Esophagus (tissue), 2 donors: ENCODE measurements around the gene VAMP5. TPM values are rescaled to one million over a fixed set of nuclear protein-coding genes. Genes with fewer than 3 reads are reported as not detected.
"Not testable (repeated sequence)": the region's sequence is repeated elsewhere in the genome, so short reads cannot be mapped to it uniquely, and the experiment has no call there.

Experiments
- H3K27ac ChIP-seq, 2 donors: one replicate each; pipeline ENCODE4 v1.5.1; 2013; ENCODE audit warnings: low read depth in 2 of 2, mild to moderate bottlenecking in 2 of 2, inconsistent platforms in 1 of 2, low read length in 1 of 2, moderate library complexity in 1 of 2
- H3K27me3 ChIP-seq, 2 donors: one replicate each; pipeline ENCODE4 v1.6.1; 2013; ENCODE audit warnings: low read length in 2 of 2, control low read depth in 1 of 2, mild to moderate bottlenecking in 1 of 2; ENCODE audit not compliant: insufficient read depth in 2 of 2, control insufficient read depth in 1 of 2
- H3K36me3 ChIP-seq, 2 donors: one replicate each; pipeline ENCODE4 v1.6.1; 2013; ENCODE audit warnings: low read length in 1 of 2; ENCODE audit not compliant: control insufficient read depth in 2 of 2, insufficient read depth in 2 of 2
- H3K4me1 ChIP-seq, 2 donors: one replicate each; pipeline ENCODE4 v1.6.1; 2013; ENCODE audit warnings: low read length in 1 of 2; ENCODE audit not compliant: control insufficient read depth in 2 of 2, insufficient read depth in 2 of 2
- H3K4me3 ChIP-seq, 2 donors: one replicate each; pipeline ENCODE4 v1.5.1; 2013; ENCODE audit warnings: low read length in 2 of 2, mild to moderate bottlenecking in 2 of 2, low read depth in 1 of 2, moderate library complexity in 1 of 2
- H3K9me3 ChIP-seq, 2 donors: one replicate each; pipeline ENCODE4 v1.6.1; 2013; ENCODE audit warnings: mild to moderate bottlenecking in 2 of 2, low read depth in 1 of 2, low read length in 1 of 2, moderate library complexity in 1 of 2; ENCODE audit not compliant: control insufficient read depth in 2 of 2, insufficient read depth in 1 of 2
- WGBS, 2 donors: extraction: QIAGEN DNeasy Blood & Tissue Kit; methylation state at CpG; one replicate each; pipeline ENCODE4 v1.1.7; 2013; 5-methylcytosine and 5-hydroxymethylcytosine counted together
- polyA plus RNA-seq, 2 donors: library from polyadenylated mRNA; stranded (reverse); fragments of 200-250 nt; gene quantifications; one replicate each; pipeline ENCODE4 v1.2.3, GENCODE V29; 2013
- donor health status: healthy with polysubstance abuse.
- donor health status: Bipolar disorder and iron deficiency.

Gene VAMP5
- polyA plus RNA-seq, 2 donors, result 19.5 to 39.6 TPM

DNA sequence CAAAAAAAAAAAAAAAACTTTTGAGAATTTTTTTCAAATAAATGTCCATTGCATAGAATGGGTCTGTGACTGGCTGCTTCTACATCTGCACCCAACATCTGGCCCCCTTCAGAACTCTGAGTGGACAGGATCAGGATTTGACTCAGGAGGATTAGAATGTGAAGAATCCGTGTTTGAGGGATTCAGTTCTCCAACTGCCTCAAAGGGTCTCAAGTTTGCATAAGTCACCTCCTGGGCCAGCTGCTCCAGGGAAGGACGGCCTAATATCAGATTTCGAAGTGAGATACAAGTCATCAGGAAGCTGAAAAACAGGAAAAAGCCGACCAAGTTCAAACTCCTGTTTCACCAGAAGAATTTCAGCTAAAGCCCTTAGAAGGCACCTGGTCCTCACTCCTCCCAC lies 34.4 kb upstream of the VAMP5 start:
- Histone ChIP-seq H3K36me3 (peaks cover 18 to 21% of the 10 kb centered on the region in 2 donors), H3K27me3 (no peaks in the 10 kb centered on the region), H3K27ac (peak overlapping the region in 1 of 2 donors; percentile 26), H3K4me1 (no peaks in the 10 kb centered on the region), H3K9me3 (no peaks in the 10 kb centered on the region), H3K4me3 (no peak overlapping the region)
- WGBS, 2 donors, result 52 to 60% methylated on average over 4 of the region's 4 CpGs

GRCh38 chr2:85550486-85550885 lies 33.7 kb upstream of the VAMP5 start:
- no peaks in the 10 kb centered on the region for H3K4me1 ChIP-seq
- H3K4me3 ChIP-seq, result no peak overlapping the region
- 85 to 88% methylated on average over 10 of the region's 10 CpGs for WGBS, 2 donors
- no peaks in the 10 kb centered on the region for H3K9me3 ChIP-seq
- no peak overlapping the region for H3K27ac ChIP-seq
- peaks cover 21 to 23% of the 10 kb centered on the region in 2 donors for H3K36me3 ChIP-seq
- H3K27me3 ChIP-seq, result no peaks in the 10 kb centered on the region

DNA sequence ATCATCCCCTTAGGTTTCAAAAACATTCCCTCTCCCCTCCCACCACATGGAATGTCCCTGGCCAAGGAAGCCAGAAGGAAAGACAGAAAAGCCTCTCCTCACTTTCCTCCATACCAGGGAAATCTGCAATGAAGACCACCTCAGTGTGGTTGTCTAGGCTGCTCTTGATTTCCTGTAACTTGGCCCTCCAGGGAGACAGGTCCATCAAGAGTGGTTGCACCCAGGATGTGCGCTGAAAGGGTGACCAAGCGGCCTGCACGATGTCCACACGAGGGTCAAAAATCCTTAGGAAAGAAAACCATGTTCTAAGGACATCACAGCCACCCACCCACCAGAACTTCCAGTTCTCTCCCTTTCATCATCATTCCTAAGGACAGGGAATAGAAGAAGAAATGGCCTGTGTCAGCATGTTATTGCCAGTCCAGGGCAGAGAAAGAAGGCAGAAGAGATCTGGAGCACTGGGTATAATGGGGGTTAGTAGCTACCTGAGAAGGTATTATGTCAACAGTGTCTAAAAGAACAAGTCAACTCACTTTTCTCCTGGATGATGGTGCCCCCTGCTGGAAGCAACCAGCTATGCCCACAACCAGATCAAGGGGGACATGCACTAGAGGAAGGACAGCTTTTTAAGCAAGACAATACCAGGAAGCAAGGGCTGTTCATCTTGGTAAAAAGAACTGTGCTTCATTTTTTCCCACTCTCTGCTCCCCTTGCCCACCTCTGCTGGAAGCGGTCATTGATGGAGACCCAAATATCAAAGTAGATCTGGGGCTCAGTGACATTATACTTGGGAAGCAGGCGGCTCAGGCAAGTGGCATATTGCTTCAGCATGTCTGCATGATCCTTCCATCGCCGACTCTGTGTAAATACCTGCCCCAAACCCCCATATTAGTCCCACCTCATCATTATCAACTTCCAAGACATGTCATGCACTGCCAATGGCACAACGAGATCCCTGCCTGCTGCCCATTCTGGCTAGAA lies 32.2 kb upstream of the VAMP5 start:
- Histone ChIP-seq H3K27me3 (no peaks in the 10 kb centered on the region), H3K4me3 (no peak overlapping the region), H3K36me3 (peaks cover 21% of the 10 kb centered on the region in 2 donors), H3K27ac (no peak overlapping the region), H3K9me3 (no peaks in the 10 kb centered on the region), H3K4me1 (no peaks in the 10 kb centered on the region)
- WGBS, 2 donors, result 66 to 69% methylated on average over 9 of the region's 9 CpGs

GRCh38 chr2:85553184-85553583 lies 31.0 kb upstream of the VAMP5 start:
- Histone ChIP-seq H3K4me1 (no peaks in the 10 kb centered on the region), H3K4me3 (no peak overlapping the region), H3K27ac (no peak overlapping the region), H3K36me3 (peaks cover 21% of the 10 kb centered on the region in 2 donors), H3K27me3 (no peaks in the 10 kb centered on the region), H3K9me3 (no peaks in the 10 kb centered on the region)
- 82 to 84% methylated on average over 6 of the region's 6 CpGs for WGBS, 2 donors

GRCh38 chr2:85554980-85555612 lies 29.1 kb upstream of the VAMP5 start:
- 91 to 96% methylated on average over 3 of the region's 3 CpGs for WGBS, 2 donors
- Histone ChIP-seq H3K9me3 (no peaks in the 10 kb centered on the region), H3K4me3 (no peak overlapping the region), H3K27me3 (no peaks in the 10 kb centered on the region), H3K36me3 (peaks cover 22 to 24% of the 10 kb centered on the region in 2 donors), H3K27ac (no peak overlapping the region), H3K4me1 (no peaks in the 10 kb centered on the region)

- no peaks in the 10 kb centered on the region for H3K4me1 ChIP-seq
- H3K36me3 ChIP-seq, result peaks cover 20 to 22% of the 10 kb centered on the region in 2 donors
- WGBS, 2 donors, result 93 to 94% methylated on average over 5 of the region's 5 CpGs
- H3K4me3 ChIP-seq, result no peak overlapping the region
- H3K27ac ChIP-seq, result no peak overlapping the region
- H3K27me3 ChIP-seq, result no peaks in the 10 kb centered on the region
- H3K9me3 ChIP-seq, result no peaks in the 10 kb centered on the region
Observed at GRCh38 chr2:85557130-85557529, 27.1 kb upstream of the VAMP5 start.

DNA sequence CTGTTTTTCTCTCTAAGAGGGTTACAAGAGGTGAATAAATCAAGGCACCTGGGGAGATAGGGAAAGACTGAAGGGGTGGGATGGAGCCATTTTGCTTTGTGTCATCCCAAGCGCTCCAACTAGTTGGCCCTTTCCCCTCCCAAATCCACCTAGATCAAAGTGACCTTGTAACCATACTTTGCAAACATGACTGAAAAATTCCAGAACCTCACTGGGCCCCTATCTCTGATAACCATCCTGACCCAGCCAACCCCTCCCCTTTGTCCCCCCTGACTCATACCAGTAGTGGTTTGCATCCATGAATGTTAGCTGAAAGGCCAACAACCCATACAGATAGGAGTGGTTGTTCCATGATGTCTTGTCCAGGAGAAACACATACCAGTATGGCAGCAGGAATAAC lies 26.1 kb upstream of the VAMP5 start:
- Histone ChIP-seq H3K27me3 (no peaks in the 10 kb centered on the region), H3K36me3 (peaks cover 11 to 15% of the 10 kb centered on the region in 2 donors), H3K27ac (no peak overlapping the region), H3K4me3 (no peak overlapping the region), H3K4me1 (no peaks in the 10 kb centered on the region), H3K9me3 (no peaks in the 10 kb centered on the region)
- WGBS, 2 donors, result 96 to 98% methylated on average over 1 of the region's 1 CpG

DNA sequence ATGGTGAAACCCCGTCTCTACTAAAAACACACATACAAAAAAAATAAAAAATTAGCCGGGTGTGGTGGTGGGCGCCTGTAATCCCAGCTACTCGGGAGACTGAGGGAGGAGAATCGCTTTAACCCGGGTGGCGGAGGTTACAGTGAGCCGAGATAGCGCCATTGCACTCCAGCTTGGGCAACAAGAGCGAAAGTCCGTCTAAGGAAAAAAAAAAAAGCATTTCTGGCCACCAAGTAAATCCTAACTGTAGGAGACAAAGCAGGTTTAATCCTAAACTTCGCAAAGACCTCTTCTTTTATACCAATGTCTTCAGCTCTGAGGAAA lies 23.9 kb upstream of the VAMP5 start:
- not testable (repeated sequence) for H3K27ac ChIP-seq, H3K9me3 ChIP-seq, H3K27me3 ChIP-seq, H3K36me3 ChIP-seq, H3K4me1 ChIP-seq
- 80 to 81% methylated on average over 12 of the region's 12 CpGs for WGBS, 2 donors
- H3K4me3 ChIP-seq, result peak overlapping the region; percentile 69 to 90

DNA sequence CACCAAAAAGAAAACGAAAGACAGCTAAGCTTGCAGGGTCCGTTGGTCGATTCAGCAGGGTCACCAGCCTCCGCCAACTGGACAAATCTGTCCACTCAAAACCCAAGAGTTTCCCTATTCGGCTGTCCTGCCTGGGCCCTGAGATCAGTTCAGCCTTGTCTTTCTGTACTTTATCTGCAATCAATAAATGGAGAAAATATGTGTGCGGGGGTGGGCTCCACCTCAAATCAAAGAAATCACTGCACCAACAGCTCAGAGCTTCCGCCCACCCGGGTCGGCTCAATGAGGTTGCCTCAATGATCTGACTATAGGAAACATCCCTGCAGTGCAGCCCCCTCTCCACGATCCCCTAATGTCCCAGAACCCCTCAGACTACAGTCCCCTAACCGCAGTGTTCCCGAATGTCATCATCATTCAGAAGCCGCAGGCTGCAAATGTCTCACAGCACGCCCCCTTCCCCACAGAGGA lies 23.4 kb upstream of the VAMP5 start:
- WGBS, 2 donors, result 3 to 4% methylated on average over 14 of the region's 14 CpGs
- H3K4me1 ChIP-seq, result no peaks in the 10 kb centered on the region

More for the DNA sequence above, 23.4 kb upstream of the VAMP5 start:
- Histone ChIP-seq H3K36me3 (peaks cover 4 to 6% of the 10 kb centered on the region in 2 donors), H3K27ac (peak overlapping the region; percentile 50 to 87), H3K27me3 (no peaks in the 10 kb centered on the region), H3K9me3 (no peaks in the 10 kb centered on the region), H3K4me3 (peak overlapping the region; percentile 69 to 90)
